H1 (cell line): ENCODE results near the gene FAM222B. TPM values are rescaled to one million over a fixed set of nuclear protein-coding genes. Genes with fewer than 3 reads are reported as not detected.

Source experiments
- HDAC2 ChIP-seq, 2 experiments: fragments of 300-600 bp in 1 of 2; sonication (generic) in 1 of 2; IDR thresholded peaks; 2 replicates each; pipeline ENCODE4 v1.6.1; 2011 to 2012; ENCODE audit warnings: low read depth in 2 of 2, low read length in 2 of 2, mild to moderate bottlenecking in 2 of 2, moderate library complexity in 2 of 2, borderline replicate concordance in 1 of 2, inconsistent platforms in 1 of 2
- MAX ChIP-seq: IDR thresholded peaks from 2 replicates; pipeline ENCODE4 v1.6.1; 2012; ENCODE audit warnings: inconsistent platforms
- SRF ChIP-seq: IDR thresholded peaks from 2 replicates; pipeline ENCODE4 v1.6.1; 2011; ENCODE audit warnings: mild to moderate bottlenecking, low read depth, low read length, moderate library complexity
- ZNF274 ChIP-seq: IDR thresholded peaks from 2 replicates; pipeline ENCODE4 v1.7.0; 2012; ENCODE audit warnings: low read length, borderline replicate concordance; ENCODE audit errors: extremely low read depth
- polyA plus RNA-seq, 7 experiments: library from polyadenylated mRNA; depleted of rRNA in 3 of 7; stranded (reverse) in 5 of 7; unstranded in 2 of 7; fragments of >200 nt in 5 of 7; fragments of 200-250 nt in 2 of 7; gene quantifications; 1 replicate in 5 of 7; 2 replicates in 1 of 7; 4 replicates in 1 of 7; pipeline versions ENCODE4 v1.2.1 to v1.2.3, GENCODE V29; 2011 to 2013; ENCODE audit warnings: missing spikeins in 2 of 7, mixed read lengths in 2 of 7
- total RNA-seq: library from RNA; stranded (reverse); fragmentation: NEBNext Ultra II Directional; extraction: Animal tissue kit (Norgen Biotek cat#: 25700); gene quantifications from 2 replicates; pipeline ENCODE4 v1.2.1, GENCODE V29; 2021
- TF ChIP-seq, protein P1 (sequence below), 3 experiments: IDR thresholded peaks; 1 replicate in 2 of 3; 2 replicates in 1 of 3; pipeline versions ENCODE4 v1.5.1 to v1.6.1; 2011; ENCODE audit warnings: low read length in 3 of 3, mild to moderate bottlenecking in 3 of 3, inconsistent platforms in 2 of 3, low read depth in 1 of 3, moderate library complexity in 1 of 3; ENCODE audit not compliant: insufficient read depth in 1 of 3; ENCODE audit errors: control extremely low read depth in 1 of 3

FAM222B gene
- total and polyA plus RNA-seq, 2 of the 8 experiments (the other 6 are each of a cell fraction or from before 2014, with no cell fraction given): 42.1 to 81.7 TPM

GRCh38 chr17:28728364-28729200, 114.0 kb downstream of the FAM222B start, which contains the start of gene NEK8 (continued):
- TF ChIP-seq HDAC2 (IDR thresholded peaks at IDR 0.05; ENCODE audit: borderline replicate concordance in 1 of 2, low read depth in 2 of 2, low read length in 2 of 2) (peak in 1 of 2 experiments; percentile 75; a peak in 1 of 4 replicates), SRF (no peak), MAX (0 out of 2 replicates have a peak, but pooled peaks have one; percentile 28), ZNF274 (no peak)
- TF ChIP-seq, protein P1, sequence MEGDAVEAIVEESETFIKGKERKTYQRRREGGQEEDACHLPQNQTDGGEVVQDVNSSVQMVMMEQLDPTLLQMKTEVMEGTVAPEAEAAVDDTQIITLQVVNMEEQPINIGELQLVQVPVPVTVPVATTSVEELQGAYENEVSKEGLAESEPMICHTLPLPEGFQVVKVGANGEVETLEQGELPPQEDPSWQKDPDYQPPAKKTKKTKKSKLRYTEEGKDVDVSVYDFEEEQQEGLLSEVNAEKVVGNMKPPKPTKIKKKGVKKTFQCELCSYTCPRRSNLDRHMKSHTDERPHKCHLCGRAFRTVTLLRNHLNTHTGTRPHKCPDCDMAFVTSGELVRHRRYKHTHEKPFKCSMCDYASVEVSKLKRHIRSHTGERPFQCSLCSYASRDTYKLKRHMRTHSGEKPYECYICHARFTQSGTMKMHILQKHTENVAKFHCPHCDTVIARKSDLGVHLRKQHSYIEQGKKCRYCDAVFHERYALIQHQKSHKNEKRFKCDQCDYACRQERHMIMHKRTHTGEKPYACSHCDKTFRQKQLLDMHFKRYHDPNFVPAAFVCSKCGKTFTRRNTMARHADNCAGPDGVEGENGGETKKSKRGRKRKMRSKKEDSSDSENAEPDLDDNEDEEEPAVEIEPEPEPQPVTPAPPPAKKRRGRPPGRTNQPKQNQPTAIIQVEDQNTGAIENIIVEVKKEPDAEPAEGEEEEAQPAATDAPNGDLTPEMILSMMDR (IDR thresholded peaks at IDR 0.05; ENCODE audit: control extremely low read depth in 1 of 3, insufficient read depth in 1 of 3, low read depth in 1 of 3, low read length in 3 of 3): no peak
